Measurements from ENCODE around the gene MS4A10. TPM values are rescaled to one million over a fixed set of nuclear protein-coding genes. Genes with fewer than 3 reads are reported as not detected.

MS4A10 gene
- total and polyA plus RNA-seq, 9 of the 15 experiments (the other 6 are each of a cell fraction or from before 2014, with no cell fraction given) = not detected

- in situ Hi-C loops (cut with MboI) (no loop called here), intact Hi-C loops (cut with micrococcal nuclease) (no loop called here)
- H3K36me3 ChIP-seq (ENCODE audit: control insufficient read depth, insufficient read depth, low read length) = no peaks in the 10 kb centered on the region
- no peaks in the 10 kb centered on the region for H3K9me3 ChIP-seq (replicated peaks; ENCODE audit: control insufficient read depth, insufficient read depth, low read depth, low read length)
- ChIA-PET CTCF (ENCODE audit: low intra/inter-chr PET ratio) (no interaction called here), POLR2A (no interaction called here)
- H3K27ac ChIP-seq (ENCODE audit: extremely low read depth, low read depth, low read length) = no peak overlapping the region
- WGBS (ENCODE audit: insufficient coverage, low coverage, missing lambda C conversion rate) = 13% methylated on average over 2 of the region's 2 CpGs
- H3K4me1 ChIP-seq (replicated peaks in 1 of 2; ENCODE audit: control insufficient read depth in 2 of 2, insufficient read depth in 2 of 2, low read length in 2 of 2) = peaks cover 2 to 5% of the 10 kb centered on the region in 2 experiments; a peak in 2 of 5 replicates
- H3K4me2 ChIP-seq (ENCODE audit: insufficient read depth, low read length) = no peak overlapping the region
- no peak overlapping the region for H3K4me3 ChIP-seq
- H3K9ac ChIP-seq (ENCODE audit: insufficient read depth in 1 of 2, low read depth in 2 of 2, low read length in 2 of 2) = no peak overlapping the region
- no peak overlapping the region for H2AFZ ChIP-seq (ENCODE audit: low read depth, low read length)
- no peak for DNase-seq (ENCODE audit: extremely low read depth in 1 of 4, low spot score in 3 of 4)
- ATAC-seq = no peak
- H3K27me3 ChIP-seq (ENCODE audit: control insufficient read depth in 2 of 2, insufficient read depth in 2 of 2, low read length in 2 of 2) = peaks cover 0 to 8% of the 10 kb centered on the region in 2 experiments; a peak in 2 of 5 replicates
- no TSS peak for BruUV-seq (replicated peaks)
- no peaks in the 10 kb centered on the region for H3K9me1 ChIP-seq (ENCODE audit: control insufficient read depth, insufficient read depth, low read length)
- TF ChIP-seq YY1 (IDR thresholded peaks at IDR 0.05; ENCODE audit: borderline replicate concordance in 1 of 3, control insufficient read depth in 1 of 3, extremely low read depth in 1 of 3, insufficient read depth in 3 of 3, insufficient read length in 1 of 3, insufficient replicate concordance in 2 of 3, low read depth in 1 of 3, low read length in 2 of 3) (peak in 1 of 3 experiments; percentile 66), ZNF507 (tag; conservative IDR thresholded peaks at IDR 0.05) (no peak)
- no peaks in the 10 kb centered on the region for H4K20me1 ChIP-seq (replicated peaks; ENCODE audit: control insufficient read depth, insufficient read depth, low read length)
- no peaks in the 10 kb centered on the region for H3K79me2 ChIP-seq (ENCODE audit: control insufficient read depth, insufficient read depth, low read length)
- FAIRE-seq = no peak
Measured at GRCh38 chr11:60780065-60780464, 5.1 kb upstream of the MS4A10 start.

DNA sequence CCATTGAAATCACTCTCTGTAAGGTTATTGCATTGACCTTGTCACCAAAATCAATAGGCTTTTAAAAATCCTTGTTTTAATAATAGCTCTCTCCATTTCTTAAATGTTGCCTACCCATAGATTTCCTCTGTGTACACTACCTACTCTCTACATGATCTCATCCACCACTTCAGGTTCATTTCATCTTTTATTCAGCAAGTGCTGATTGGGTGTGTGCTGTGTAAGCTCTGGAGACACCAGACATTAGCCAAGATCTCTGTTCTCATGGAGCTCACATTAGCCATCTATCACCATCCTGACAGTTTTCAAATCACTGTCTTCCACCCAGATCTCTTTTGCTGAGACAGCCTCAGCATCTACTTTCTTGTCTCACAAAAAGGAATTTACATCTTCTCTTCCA lies 4.4 kb upstream of the MS4A10 start:
- Histone ChIP-seq H3K27ac (ENCODE audit: extremely low read depth, low read depth, low read length) (no peak overlapping the region), H2AFZ (ENCODE audit: low read depth, low read length) (no peak overlapping the region), H3K4me3 (no peak overlapping the region), H3K4me1 (replicated peaks in 1 of 2; ENCODE audit: control insufficient read depth in 2 of 2, insufficient read depth in 2 of 2, low read length in 2 of 2) (peaks cover 2% of the 10 kb centered on the region in 2 experiments; a peak in 2 of 5 replicates), H3K9me3 (replicated peaks; ENCODE audit: control insufficient read depth, insufficient read depth, low read depth, low read length) (no peaks in the 10 kb centered on the region), H3K9ac (ENCODE audit: insufficient read depth in 1 of 2, low read depth in 2 of 2, low read length in 2 of 2) (no peak overlapping the region), H4K20me1 (replicated peaks; ENCODE audit: control insufficient read depth, insufficient read depth, low read length) (no peaks in the 10 kb centered on the region), H3K79me2 (ENCODE audit: control insufficient read depth, insufficient read depth, low read length) (no peaks in the 10 kb centered on the region), H3K4me2 (ENCODE audit: insufficient read depth, low read length) (no peak overlapping the region), H3K36me3 (ENCODE audit: control insufficient read depth, insufficient read depth, low read length) (no peaks in the 10 kb centered on the region), H3K27me3 (ENCODE audit: control insufficient read depth in 2 of 2, insufficient read depth in 2 of 2, low read length in 2 of 2) (peaks cover 0 to 8% of the 10 kb centered on the region in 2 experiments; a peak in 2 of 5 replicates), H3K9me1 (ENCODE audit: control insufficient read depth, insufficient read depth, low read length) (no peaks in the 10 kb centered on the region)
- TF ChIP-seq MEIS2 (IDR thresholded peaks at IDR 0.05; ENCODE audit: partially characterized antibody) (peak; percentile 35), CC2D1A (IDR thresholded peaks at IDR 0.05) (no peak)
- DNase-seq (ENCODE audit: extremely low read depth in 1 of 4, low spot score in 3 of 4) (no peak), FAIRE-seq (no peak), ATAC-seq (no peak)
- no TSS peak for BruUV-seq (replicated peaks)
- CTCF ChIA-PET (ENCODE audit: low intra/inter-chr PET ratio) = no interaction called here
- intact Hi-C loops (cut with micrococcal nuclease) (no loop called here), in situ Hi-C loops (cut with MboI) (no loop called here)
- POLR2A ChIA-PET = no interaction called here
